Endothelial cell of umbilical vein (primary cell): ENCODE measurements around the gene ARHGAP9. TPM values are rescaled to one million over a fixed set of nuclear protein-coding genes. Genes with fewer than 3 reads are reported as not detected.

Experiments used
- BruUV-seq: library from RNA; stranded (reverse); fragments of 400-500 nt; replicated peaks from 2 replicates; lab custom pipeline; 2021; lab: Mats Ljungman, UMichigan
- CTCF ChIA-PET: fragments of 300-600, 350-600 bp; sonication (Branson Sonifier 250); formaldehyde crosslinking; loops from one replicate; lab custom pipeline; 2021; ENCODE audit warnings: antibody characterized with exemption, inconsistent platforms; lab: Charles Lee
- POLR2A ChIA-PET: fragments of 300-600, 350-600 bp; sonication (Branson Sonifier 250); formaldehyde crosslinking; loops from one replicate; lab custom pipeline; 2021; ENCODE audit warnings: antibody characterized with exemption, inconsistent platforms; lab: Charles Lee
- DNase-seq: peaks from one replicate; pipeline ENCODE4 v3.0.0-alpha.2; 2011; ENCODE audit warnings: low read depth, low spot score
- FAIRE-seq: peaks from 2 replicates; lab custom pipeline; 2011; peaks lifted over from hg19 to GRCh38; lab: Jason Lieb, UNC
- H2AFZ ChIP-seq: 2 replicates; pipeline ENCODE4 v1.6.0; 2012; ENCODE audit warnings: low read depth, low read length, control low read depth, inconsistent platforms
- H3K27ac ChIP-seq: 2 replicates; pipeline ENCODE4 v1.5.1; 2011; ENCODE audit warnings: low read depth, mild to moderate bottlenecking, control low read depth, low read length, moderate library complexity; ENCODE audit not compliant: insufficient read depth
- H3K27me3 ChIP-seq, 2 experiments: 2 replicates each; pipeline versions ENCODE4 v1.6.0 to v1.6.1; 2011; ENCODE audit warnings: low read length in 2 of 2, mixed read lengths in 1 of 2; ENCODE audit not compliant: control insufficient read depth in 2 of 2, insufficient read depth in 2 of 2
- H3K36me3 ChIP-seq, 2 experiments: 2 replicates in 1 of 2; 3 replicates in 1 of 2; pipeline ENCODE4 v1.5.1; 2011; ENCODE audit warnings: low read length in 2 of 2, mild to moderate bottlenecking in 1 of 2, moderate library complexity in 1 of 2; ENCODE audit not compliant: control insufficient read depth in 2 of 2, insufficient read depth in 2 of 2; ENCODE audit errors: extremely low read depth in 1 of 2
- H3K4me1 ChIP-seq: 3 replicates; pipeline ENCODE4 v1.5.1; 2011; ENCODE audit warnings: mild to moderate bottlenecking, low read length; ENCODE audit not compliant: control insufficient read depth, insufficient read depth; ENCODE audit errors: extremely low read depth
- H3K4me2 ChIP-seq: 2 replicates; pipeline ENCODE4 v1.6.1; 2011; ENCODE audit warnings: low read length, control low read depth, mixed read lengths; ENCODE audit not compliant: insufficient read depth
- H3K4me3 ChIP-seq, 3 experiments: fragments of 200-600 bp in 1 of 3; sonication (generic), shearing (Covaris generic) in 1 of 3; replicated peaks in 1 of 3; 2 replicates each; pipeline ENCODE4 v1.5.1; 2011 to 2016; ENCODE audit warnings: control low read depth in 3 of 3, low read length in 3 of 3, mild to moderate bottlenecking in 2 of 3, inconsistent platforms in 1 of 3, low read depth in 1 of 3, moderate library complexity in 1 of 3; ENCODE audit not compliant: insufficient read depth in 1 of 3
- H3K79me2 ChIP-seq: 2 replicates; pipeline ENCODE4 v1.6.0; 2012; ENCODE audit warnings: low read length, inconsistent platforms; ENCODE audit not compliant: control insufficient read depth, insufficient read depth
- H3K9ac ChIP-seq: replicated peaks from 2 replicates; pipeline ENCODE3; 2011; ENCODE audit warnings: low read length, control low read depth; ENCODE audit not compliant: insufficient read depth; ENCODE audit errors: extremely low read depth
- H3K9me1 ChIP-seq: replicated peaks from 3 replicates; pipeline ENCODE4 v1.6.0; 2011; ENCODE audit warnings: mild to moderate bottlenecking, low read length; ENCODE audit not compliant: control insufficient read depth, insufficient read depth; ENCODE audit errors: extremely low read depth
- H3K9me3 ChIP-seq: replicated peaks from 2 replicates; pipeline ENCODE4 v1.5.1; 2012; ENCODE audit warnings: low read length, inconsistent platforms; ENCODE audit not compliant: control insufficient read depth, insufficient read depth
- H4K20me1 ChIP-seq: replicated peaks from 2 replicates; pipeline ENCODE3; 2011; ENCODE audit warnings: mild to moderate bottlenecking, low read length; ENCODE audit not compliant: control insufficient read depth, insufficient read depth; ENCODE audit errors: extremely low read depth
- CTCF ChIP-seq, 2 donors: IDR thresholded peaks; 1 replicate in 1 of 2; 2 replicates in 1 of 2; pipeline ENCODE4 v1.5.1; 2011; ENCODE audit warnings: low read length in 2 of 2, mild to moderate bottlenecking in 2 of 2, moderate library complexity in 2 of 2, control low read depth in 1 of 2, inconsistent platforms in 1 of 2, low read depth in 1 of 2; ENCODE audit not compliant: insufficient read depth in 1 of 2; ENCODE audit errors: extremely low read depth in 1 of 2
- EZH2 ChIP-seq: IDR thresholded peaks from 2 replicates; pipeline ENCODE4 v1.6.1; 2012; ENCODE audit warnings: borderline replicate concordance, low read depth, mild to moderate bottlenecking, moderate library complexity, low read length, inconsistent platforms; ENCODE audit not compliant: severe bottlenecking
- FOS ChIP-seq: IDR thresholded peaks from 2 replicates; pipeline ENCODE4 v1.6.1; 2011; ENCODE audit warnings: mild to moderate bottlenecking, low read length, moderate library complexity, borderline replicate concordance; ENCODE audit not compliant: insufficient read depth
- GATA2 ChIP-seq: IDR thresholded peaks from 2 replicates; pipeline ENCODE4 v1.7.0; 2011; ENCODE audit warnings: low read depth, mild to moderate bottlenecking, moderate library complexity, mixed read lengths, low read length; ENCODE audit not compliant: insufficient read length, insufficient read depth
- JUN ChIP-seq: IDR thresholded peaks from 2 replicates; pipeline ENCODE4 v1.6.1; 2011; ENCODE audit warnings: borderline replicate concordance, low read depth; ENCODE audit not compliant: insufficient read length, insufficient read depth
- MAX ChIP-seq: IDR thresholded peaks from 2 replicates; pipeline ENCODE4 v1.6.1; 2011; ENCODE audit not compliant: insufficient read depth, insufficient read length
- MYC ChIP-seq: IDR thresholded peaks from one replicate; pipeline ENCODE4 v1.6.1; 2011; ENCODE audit warnings: mild to moderate bottlenecking, low read depth, low read length
- POLR2A ChIP-seq: IDR thresholded peaks from 2 replicates; pipeline ENCODE4 v1.6.1; 2012; ENCODE audit warnings: low read depth, mild to moderate bottlenecking, control low read depth, low read length
- POLR2AphosphoS5 ChIP-seq: IDR thresholded peaks from 2 replicates; pipeline ENCODE4 v1.6.1; 2012; ENCODE audit warnings: low read depth, mild to moderate bottlenecking, control low read depth, low read length, moderate library complexity; ENCODE audit not compliant: insufficient read depth
- dilution Hi-C: fragments of 300-500 bp; cut with MboI; formaldehyde crosslinking; loops from one replicate; pipeline ENCODE4 v1.15.0; 2019; ENCODE audit warnings: low sequenced_read_pairs; ENCODE audit not compliant: extremely low pct_ligation_motif_present
- intact Hi-C: fragments of 100-400 bp; cut with micrococcal nuclease; formaldehyde crosslinking; loops from one replicate; pipeline ENCODE4 v1.10.0; 2022
- polyA plus RNA-seq, 4 experiments: library from polyadenylated mRNA; depleted of rRNA in 3 of 4; stranded (reverse) in 3 of 4; unstranded in 1 of 4; fragments of >200 nt; gene quantifications; 2 replicates each; pipeline versions ENCODE4 v1.2.1 to v1.2.3, GENCODE V29; 2011 to 2012; ENCODE audit warnings: missing spikeins in 1 of 4
- total RNA-seq: library from RNA; stranded (reverse); gene quantifications from 2 replicates; pipeline ENCODE4 v1.2.3, GENCODE V29; 2021

The ARHGAP9 gene
- total and polyA plus RNA-seq, 2 donors (not counting 3 experiments of a cell fraction or from before 2014, with no cell fraction given), result 0.25 to 0.38 TPM

- Histone ChIP-seq H3K4me1 (peaks cover 9% of the 10 kb centered on the region), H3K27ac (no peak overlapping the region), H3K4me3 (no peak overlapping the region), H3K27me3 (no peaks in the 10 kb centered on the region), H3K9me1 (no peaks in the 10 kb centered on the region), H3K9ac (no peak overlapping the region), H3K9me3 (no peaks in the 10 kb centered on the region), H3K4me2 (no peak overlapping the region), H3K36me3 (peaks cover 10 to 18% of the 10 kb centered on the region in 2 experiments), H2AFZ (no peak overlapping the region), H3K79me2 (peaks cover 23% of the 10 kb centered on the region), H4K20me1 (no peaks in the 10 kb centered on the region)
- FAIRE-seq, result no peak
- intact Hi-C loops (no loop called here), dilution Hi-C loops (no loop called here)
- DNase-seq, result no peak
- ChIA-PET POLR2A (no interaction called here), CTCF (no interaction called here)
- TF ChIP-seq JUN (no peak), FOS (no peak), EZH2 (no peak), MAX (no peak), POLR2A (no peak), MYC (no peak), GATA2 (no peak), CTCF (IDR thresholded peaks at IDR 0.05; ENCODE audit: extremely low read depth in 1 of 2, insufficient read depth in 1 of 2, low read depth in 1 of 2, low read length in 2 of 2) (no peak), POLR2AphosphoS5 (no peak)
- no TSS peak for BruUV-seq
These were observed 10.5 kb upstream of the ARHGAP9 start for GRCh38 chr12:57490126-57490525.
